A172 (cell line): ENCODE data around the gene YIPF1. TPM values are rescaled to one million over a fixed set of nuclear protein-coding genes. Genes with fewer than 3 reads are reported as not detected.

Experiments
- DNase-seq: peaks from one replicate; pipeline ENCODE4 v3.0.0-alpha.2; 2015; ENCODE audit warnings: low spot score
- total RNA-seq: library from RNA; depleted of rRNA; stranded (reverse); fragments of >200 nt; shearing (Covaris generic); gene quantifications from 2 replicates; pipeline ENCODE4 v1.2.3, GENCODE V29; 2014; rRNA removed

The YIPF1 gene
- 22.4 and 24.8 TPM in 2 replicates for total RNA-seq

DNA sequence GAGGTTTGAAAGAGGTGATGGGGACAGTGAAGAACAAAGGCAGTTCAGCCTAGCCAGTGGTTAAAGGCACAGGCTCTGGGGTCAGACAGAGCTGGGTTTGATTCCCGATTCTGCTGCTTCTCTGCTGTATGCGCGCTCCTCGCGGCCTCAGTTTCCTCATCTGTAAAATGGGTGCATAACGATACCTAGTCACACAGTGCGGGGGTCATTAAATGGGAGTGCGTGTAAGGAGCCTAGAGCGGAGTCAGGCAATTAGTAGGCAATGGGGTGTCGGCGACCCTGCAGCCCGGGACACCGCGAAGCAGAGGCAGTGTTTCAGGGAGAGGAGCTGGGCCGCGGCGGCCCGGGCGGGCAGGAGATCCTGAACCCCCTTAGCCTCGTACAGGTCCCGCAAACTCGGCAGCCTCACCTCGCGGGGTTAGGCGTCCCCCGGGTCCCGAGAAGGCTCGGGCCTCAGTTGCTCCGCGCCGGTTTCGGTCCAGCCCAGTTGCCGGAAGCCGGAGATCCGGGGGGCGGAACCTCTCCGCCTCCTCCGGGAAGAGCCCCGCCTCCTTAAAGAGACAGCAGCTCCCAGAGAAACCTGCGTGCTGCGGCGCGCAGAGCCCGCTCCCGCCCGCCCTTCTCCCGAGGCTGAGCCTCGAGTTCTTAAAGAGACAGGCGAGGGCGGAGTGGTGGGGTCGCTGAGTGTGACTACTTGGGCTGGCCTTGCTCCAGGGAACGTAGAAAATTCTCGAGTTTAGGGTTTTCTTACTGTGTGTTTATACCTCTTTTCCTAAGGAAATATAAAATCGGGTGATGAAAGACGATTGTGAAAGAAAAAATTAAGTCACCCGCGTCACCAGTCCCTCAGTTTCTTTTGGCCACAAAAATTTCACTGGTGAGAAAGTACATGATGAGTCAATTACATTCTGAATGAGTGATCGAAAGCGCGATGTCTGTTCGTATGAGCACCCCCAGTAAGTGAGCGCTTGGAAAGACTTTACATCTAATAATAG, at the start of gene YIPF1:
Gene YIPF1 (minus strand): TSS at position 494 of the 995 bp plus-strand sequence. CDS start 860 bp downstream, outside the sequence.
- peak; percentile 74 for DNase-seq

DNA sequence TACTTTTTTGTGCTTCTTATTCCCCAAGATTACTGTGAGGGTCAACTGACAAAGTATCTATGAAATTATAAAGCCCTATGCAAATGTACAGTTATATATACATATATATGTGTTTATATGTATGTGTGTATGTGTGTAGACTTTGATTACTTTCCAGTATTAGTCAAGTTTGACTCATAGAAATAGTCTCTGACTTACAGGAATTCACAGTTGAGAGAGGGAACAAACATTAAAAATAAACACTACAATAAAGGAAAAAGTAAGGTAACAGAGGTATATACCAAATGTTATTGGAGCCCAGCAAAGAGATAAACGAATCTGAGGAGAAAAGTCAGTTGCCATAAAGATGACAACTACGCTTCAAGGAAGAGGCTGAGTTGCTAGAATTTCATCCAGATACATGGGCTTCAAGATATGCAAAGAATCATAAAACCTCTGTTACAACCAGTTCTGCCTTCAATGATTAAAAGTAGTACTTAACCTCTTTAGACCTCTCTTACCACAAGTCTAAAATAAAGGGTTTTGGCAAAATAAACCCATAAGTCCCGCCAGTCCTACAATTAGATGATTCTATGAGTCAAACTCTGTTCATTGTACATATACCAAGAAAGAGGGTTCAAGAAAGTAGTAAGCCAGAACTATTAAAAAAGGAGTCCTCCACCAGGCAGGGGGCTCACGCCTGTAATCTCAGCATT, 48.7 kb upstream of the YIPF1 start:
- no peak for DNase-seq

DNA sequence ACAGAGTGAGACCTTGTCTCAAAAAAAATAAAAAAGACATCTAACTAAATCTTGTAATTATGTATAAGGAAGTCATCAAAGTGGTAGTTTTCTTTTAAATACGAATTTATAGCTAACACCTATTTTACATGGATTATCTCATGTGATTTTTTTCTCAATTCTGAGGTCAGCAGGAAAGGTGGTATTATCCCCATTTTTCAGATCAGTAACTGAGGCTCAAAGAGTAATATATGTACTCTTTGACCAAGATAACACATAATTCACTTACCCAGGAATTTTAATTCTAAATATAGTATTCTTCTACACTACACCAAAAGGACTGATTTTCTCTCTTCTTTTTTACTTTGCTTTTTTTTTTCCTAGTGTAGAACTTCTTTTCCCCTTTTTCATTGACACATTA, 46.8 kb upstream of the YIPF1 start:
- no peak for DNase-seq

DNA sequence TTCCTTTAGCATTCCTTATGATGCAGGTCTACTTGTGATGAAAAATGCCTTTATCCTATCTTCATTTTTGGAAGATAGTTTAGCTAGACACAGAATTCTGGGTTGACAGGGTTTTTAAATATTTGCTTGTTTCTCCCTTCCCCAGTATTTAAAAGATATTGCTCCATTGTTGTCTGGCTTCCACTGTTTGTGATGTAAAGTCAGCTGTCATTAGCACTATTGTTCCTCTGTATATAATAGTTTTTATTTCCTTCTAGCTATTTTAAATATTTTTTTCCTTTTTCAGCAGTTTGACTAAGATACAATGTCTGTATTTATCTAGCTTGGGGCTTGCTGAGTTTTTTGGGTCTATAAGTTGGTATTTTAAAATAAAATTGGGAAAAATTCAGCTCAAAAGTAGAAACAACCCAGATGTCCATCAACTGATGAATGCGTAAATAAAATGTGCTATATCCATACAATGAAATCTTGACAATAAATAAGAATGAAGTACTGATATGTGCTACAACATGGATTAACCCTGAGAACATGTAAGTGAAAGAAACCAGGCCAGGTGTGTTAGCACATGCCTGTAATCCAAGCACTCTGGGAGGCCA, 44.7 kb upstream of the YIPF1 start:
- peak; percentile 20 for DNase-seq

DNA sequence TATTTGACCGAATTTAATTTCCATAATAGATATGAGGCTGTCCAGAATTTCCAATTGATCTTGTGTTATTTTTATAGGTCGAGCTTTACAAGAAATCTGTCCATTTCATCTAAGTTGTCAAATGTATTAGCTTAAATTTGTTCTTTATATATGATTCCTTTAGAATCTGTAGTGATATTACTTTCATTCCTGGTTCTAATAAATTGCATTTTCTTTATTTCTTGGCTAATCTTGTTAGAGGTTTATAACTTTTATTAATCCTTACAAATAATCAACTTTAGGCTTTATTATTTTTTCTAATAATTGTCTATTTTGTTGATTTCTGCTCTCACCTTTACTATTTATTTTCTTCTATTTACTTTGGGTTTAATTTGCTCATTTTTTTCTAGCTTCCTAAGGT, 41.9 kb upstream of the YIPF1 start:
- no peak for DNase-seq

DNA sequence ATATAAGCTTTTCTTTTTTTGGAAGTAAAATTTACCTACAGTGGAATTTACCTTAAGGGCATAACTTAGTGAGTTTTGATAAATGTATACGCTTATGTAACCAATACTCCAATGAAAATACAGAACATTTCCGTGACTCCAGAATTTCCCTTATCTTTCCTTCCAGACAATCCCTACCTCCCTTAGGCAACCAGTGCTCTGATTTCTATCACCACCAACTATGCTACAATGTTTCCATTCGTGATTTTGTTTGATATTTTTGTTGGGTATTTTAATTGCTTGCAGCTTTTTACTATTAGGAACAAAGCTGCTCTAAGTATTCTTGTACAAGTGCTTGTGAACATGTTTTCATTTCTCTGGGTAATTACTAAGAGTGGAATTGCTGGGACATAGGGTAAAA, 41.3 kb upstream of the YIPF1 start:
- DNase-seq, result no peak

DNA sequence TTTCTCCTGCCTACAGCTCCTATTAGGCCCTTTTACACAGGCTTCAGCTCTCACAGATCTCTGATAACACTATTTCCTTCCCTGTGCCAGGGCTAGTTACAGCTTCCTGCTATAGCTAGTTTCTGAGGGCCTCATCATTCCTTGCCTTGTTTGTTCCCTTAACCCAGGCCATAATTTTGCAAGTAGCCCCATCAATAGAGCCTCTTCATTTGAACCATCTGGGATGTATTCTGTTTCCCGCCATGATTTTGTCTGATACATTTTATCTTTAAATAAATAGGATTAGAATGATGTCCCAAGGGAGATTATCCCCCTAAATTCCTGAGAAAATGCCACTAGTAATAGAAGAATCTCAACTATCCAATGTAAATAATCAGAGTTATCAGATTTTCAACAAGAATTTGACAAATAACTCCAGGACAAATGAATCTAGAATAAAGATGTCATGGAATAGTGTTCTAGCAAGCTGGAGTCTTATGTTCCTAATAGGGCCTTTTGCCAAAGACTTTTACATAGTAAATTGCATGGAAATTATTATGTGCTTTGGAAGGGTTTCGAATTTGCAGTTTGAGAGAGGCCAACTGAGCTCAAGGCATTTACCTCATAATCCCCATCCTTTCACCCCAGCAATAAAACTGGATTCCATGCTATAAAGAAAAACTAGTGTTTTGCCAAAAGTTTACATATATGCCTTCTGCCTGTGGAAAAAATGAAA, 39.8 kb upstream of the YIPF1 start:
- no peak for DNase-seq

DNA sequence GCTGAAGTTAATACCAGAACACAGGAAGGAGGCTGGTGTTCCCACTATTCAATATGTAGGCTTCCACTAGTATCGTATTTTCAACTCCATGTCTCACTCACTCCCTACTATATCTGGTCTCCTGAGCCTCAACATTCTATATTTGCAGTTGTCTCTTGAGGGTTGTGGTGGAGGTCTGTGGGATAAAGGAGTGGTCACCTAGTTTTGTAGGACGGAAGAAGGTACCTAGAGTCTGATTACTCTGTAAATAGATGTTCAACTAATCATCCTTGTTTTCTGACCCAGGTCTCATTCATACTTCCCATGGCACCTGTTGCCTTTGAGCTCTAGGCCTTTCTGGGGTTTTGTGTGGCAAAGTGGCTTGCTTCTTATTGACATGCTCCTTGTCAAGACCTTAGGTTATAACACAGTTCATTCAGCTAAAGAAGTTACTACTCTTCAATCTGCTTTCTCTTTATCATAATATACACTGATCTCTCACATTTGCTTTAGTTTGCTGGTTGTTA, 37.8 kb upstream of the YIPF1 start:
- DNase-seq, result no peak

DNA sequence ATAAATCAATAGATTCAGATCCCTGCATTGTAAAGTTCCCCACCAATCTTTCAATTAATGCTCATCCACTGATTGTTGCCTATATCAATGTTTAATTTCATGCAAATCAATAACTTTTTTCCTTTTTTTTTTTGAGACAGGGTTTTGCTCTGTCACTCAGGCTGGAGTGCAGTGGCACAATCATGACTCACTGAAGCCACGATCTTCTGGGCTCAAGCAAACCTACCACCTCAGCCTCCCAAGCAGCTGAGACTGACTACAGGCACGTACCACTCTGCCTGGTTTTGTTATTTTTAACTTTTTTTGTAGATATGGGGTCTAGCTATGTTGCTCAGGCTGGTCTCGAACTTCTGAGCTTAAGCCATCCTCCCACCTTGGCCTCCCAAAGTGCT, 30.1 kb upstream of the YIPF1 start:
- DNase-seq, result no peak

DNA sequence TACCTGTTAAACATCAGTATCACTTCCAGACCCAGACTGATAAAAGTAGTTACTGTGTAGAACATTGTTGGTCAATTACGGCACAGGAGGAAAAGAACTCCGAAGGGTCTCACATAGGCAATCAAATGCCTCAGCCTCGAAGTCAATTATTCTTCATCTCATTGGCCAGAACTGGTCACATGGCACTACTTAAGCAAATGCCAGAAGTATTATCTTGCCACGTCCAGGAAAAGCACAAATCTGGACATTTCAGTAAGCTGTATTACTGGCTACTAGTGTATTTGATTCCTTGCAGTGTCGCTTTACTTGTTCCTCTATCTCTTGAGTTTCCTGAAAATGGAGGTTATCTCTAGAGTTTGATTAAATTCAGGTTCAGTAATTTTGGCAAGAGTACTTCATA, 28.7 kb upstream of the YIPF1 start:
- DNase-seq, result no peak

DNA sequence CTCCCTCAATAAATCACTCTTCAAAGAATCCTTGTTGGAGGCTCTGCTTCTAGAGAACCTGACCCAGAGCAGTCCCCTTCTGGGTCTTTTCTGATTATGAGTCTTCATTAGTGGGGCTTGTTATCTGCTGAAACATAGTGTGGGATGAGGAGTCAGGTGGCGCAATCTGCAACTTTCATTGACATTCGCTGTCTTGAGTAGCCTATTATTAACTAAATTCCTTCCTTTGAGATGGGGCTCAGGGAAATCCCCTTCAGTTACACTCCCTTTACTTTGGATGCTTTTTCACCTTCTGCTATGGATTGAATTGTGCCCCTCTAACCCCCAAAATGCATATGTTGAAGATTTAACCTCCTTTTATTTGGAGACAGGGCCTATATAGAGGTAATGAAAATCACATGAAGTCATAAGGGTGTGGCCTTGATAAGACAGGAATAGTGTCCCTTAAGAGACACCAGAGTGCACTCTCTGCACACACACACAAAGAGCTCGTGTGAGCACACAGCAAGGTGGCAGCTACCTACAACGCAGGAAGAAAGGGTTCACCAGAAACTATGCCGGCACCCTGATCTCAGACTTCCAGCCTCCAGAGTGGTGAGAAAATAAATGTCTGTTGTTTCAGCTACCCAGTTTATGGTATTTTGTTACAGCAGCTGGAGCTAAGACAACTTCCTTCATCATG, 23.9 kb upstream of the YIPF1 start:
- DNase-seq, result no peak

DNA sequence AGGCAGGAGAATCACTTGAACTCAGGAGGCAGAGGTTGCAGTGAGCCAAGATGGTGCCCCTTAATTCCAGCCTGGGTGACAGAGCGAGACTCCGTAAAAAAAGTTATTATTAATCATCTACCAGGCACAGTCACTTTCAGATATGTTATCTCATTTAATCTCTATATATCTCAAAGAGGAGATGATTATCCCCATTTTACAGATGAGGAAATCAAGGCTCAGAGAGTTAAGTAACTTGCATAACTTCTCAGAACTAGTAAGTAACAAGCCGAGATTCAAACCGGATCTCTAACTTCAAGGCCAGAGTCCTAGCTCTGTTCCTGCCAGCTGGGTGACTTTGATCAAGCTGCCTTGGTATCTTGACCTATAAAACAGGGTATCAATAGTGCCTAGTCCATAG, 21.8 kb upstream of the YIPF1 start:
- DNase-seq, result no peak

DNA sequence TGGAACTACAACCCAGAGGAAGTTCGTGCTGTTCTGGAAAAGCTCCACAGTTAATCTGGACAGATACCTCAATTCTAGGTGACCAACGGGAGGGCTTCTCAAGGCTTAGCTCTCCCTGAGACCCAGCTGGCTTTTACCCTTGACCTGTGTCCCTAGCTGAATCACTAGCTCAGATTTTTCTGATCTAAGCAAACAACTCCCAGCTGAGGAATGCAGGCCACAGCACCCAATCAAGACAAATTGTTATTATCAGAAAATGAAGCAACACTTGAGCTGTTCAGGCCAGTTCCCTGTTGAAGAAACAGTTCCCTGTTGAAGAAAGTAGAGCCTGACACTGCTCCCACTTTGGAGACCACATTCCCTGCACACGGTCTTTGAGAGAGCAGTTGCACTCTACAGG, 20.3 kb upstream of the YIPF1 start:
- no peak for DNase-seq

DNA sequence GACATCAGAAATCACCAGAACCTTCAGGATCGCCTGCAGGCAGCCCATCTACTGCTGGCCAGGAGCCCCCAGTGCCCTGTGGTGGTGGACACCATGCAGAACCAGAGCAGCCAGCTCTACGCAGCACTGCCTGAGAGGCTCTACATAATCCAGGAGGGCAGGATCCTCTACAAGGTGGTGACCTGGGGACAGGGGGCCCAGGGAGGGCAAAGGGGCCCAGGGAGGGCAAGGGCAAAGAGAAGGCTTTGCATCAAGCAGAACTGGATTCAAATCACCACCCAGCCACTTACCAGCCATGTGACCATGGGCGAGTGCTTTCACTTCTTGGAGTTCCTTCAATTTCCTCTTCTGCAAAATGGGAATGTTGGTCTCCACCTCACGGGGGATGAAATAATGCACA, 16.5 kb upstream of the YIPF1 start:
- no peak for DNase-seq

DNA sequence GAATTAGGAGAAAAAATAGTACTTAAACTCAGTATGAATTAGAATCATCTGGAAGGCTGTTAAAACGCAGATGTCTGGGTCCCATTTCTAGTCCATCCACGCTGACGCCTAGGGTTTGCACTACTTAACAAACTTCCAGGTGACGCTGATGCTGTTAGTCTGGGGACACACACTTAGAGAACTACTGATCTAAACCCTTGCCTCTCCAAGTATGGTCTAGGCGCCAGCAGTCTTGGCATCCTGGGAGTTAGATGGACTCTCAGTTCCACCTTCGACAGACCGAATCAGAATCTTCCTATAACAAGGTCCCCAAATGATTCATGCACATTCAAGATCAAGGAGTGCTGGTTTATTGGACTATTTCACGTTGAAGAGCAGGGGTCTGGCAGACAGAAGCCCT, 15.9 kb upstream of the YIPF1 start:
- DNase-seq, result no peak

DNA sequence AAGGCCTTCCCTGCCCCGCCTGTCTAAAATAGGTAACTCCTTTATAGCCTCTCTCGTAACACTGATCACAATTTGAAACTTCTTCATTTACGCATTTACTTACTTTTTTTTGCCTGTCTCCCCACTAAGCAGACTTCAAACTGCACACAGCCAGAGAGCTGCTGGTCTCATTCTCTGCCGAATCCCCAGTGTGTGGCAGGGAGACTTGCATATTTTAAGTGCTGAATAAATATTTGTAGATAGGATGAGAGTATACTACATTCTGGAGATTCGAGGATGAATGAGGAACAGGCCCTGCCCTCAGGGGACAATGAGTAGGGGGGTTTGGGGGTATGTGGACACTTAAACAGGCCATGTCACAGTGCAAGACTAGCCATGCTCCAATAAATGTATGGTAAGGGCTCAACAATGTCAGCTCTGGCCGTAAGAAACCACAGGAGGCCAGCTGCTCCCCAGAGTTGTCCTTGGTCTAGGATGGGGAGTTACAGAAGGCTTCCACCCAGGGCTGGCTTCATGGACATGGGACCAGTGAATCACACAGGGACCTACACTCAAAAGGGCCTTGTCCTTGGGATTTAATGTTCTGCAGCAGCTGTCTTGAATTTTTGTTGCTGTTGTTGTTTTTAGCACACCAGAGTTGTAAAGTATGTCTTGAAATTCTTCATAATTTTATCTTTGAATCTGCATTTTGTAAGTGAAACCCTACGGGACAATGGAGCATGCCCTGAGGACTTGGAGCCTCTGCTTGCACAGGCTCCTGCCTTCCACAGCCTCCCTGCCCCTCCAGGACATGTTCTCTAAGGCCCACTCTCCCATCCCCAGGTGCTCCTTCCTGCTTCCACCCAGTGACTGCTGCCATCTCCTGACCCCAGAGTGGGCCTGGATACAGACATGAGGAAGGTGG, 12.9 kb upstream of the YIPF1 start:
- no peak for DNase-seq

DNA sequence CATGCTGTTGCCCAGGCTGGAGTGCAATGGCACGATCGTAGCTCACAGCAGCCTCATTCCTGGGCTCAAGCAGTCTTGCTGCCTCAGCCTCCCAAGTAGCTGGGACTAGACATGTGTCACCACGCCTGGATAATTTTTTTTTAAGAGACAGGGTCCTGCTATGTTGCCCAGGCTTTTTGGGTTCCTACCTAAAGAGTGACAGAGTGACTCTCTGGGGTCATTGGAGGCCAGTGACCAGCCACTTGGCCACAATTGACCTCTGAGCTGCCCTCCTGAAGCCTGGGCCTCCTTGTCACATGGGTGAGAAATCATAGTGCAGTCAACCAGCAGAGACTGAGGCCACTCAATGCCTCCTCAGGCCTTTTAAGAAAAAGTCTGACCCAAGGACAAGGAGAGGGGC, 10.1 kb upstream of the YIPF1 start:
- DNase-seq, result no peak

DNA sequence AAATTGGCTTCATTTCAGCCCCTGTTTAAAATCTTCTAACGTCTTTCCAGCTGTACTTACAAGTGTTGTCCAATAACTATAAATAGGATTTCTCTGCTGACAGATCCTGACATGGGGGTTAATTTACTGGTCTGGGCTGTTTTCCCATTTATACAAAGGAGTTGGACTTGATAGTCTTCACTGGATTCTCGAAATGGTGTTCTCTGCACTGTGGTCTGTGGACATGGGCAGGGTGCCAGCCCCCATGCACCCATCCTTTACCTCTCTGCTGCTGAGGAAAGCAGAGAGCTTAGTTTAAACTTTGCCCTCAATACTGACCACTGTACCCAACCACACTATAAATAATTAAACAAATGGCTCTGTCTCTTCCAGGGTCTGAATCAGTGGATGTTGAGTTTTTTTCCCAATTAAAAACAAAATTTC, 9.6 kb upstream of the YIPF1 start:
- DNase-seq, result peak; percentile 69

DNA sequence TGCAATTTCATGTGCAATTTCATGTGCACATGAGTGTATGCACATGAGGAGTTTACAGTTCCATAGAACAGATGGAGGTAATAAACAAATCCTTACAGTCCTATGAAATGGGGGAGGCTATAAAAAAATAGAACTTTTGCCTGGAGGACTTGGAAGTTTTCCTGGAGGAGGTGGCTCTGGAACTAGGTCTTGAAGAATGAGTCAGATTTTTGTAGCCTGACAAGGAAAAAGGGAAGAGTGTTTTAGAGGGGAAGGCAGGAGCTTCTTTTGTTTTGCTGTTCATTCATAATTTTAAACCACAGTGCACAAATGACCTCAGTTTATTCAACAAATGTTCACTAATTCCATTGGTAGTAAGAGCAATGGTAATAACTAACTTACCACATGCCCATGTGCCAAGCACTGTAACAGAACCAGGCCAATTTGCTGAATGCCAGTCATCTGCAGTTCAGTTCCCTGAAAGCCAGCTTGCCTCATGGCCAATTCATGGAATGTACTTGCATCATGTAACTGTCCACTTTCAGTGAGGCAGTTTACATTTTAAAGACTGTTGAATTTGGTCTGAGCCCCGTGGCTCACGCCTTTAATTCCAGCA, 7.1 kb upstream of the YIPF1 start:
- peak; percentile 59 for DNase-seq

DNA sequence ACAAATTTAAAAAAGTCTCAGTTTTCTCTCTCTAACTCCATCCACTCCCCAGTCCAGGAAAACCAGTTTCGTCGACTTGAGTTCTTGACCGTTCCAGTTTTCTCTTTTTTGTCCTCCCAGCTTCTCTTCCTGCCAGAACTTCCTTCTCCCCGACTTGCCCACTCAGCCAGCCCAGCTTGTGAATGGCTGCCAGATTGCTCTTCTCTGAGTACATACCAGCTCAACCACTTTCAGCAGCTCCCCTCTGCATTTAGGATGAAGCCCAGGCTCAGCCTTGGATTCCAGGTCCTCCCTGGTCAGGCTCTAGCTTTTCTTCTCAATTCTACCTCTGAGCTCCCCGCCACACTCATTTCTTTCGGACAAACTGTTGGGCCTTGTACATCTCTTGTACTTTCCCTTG, 5.8 kb upstream of the YIPF1 start:
- no peak for DNase-seq
